GM10847 (cell line): ENCODE measurements around the gene PLXNA3.
A peak's percentile ranks its signal among the peaks of the same experiment; 100 is the strongest.

Experiments
- POLR2A ChIP-seq: IDR thresholded peaks from 2 replicates; pipeline ENCODE4 v1.6.1; 2011; ENCODE audit not compliant: insufficient read length; ENCODE audit errors: extremely low read depth

PLXNA3 gene

GRCh38 chrX:154478728-154479622 is 20.9 kb downstream of the PLXNA3 start, which contains the start of gene LAGE3:
TSS of gene LAGE3 (minus strand) at chrX:154479281. CDS start at chrX:154478915, 366 bp downstream.
- peak; percentile 66 for TF ChIP-seq POLR2A

- TF ChIP-seq POLR2A, result no peak
These were observed 23.1 kb downstream of the PLXNA3 start for GRCh38 chrX:154481195-154481594.

- TF ChIP-seq POLR2A, result no peak
These were observed 24.0 kb downstream of the PLXNA3 start for GRCh38 chrX:154481911-154482601.

GRCh38 chrX:154482786-154483185 is 24.7 kb downstream of the PLXNA3 start:
- TF ChIP-seq POLR2A, result no peak

- no peak for TF ChIP-seq POLR2A
These were observed 25.2 kb downstream of the PLXNA3 start for GRCh38 chrX:154483325-154483724.

GRCh38 chrX:154484255-154485149 is 26.4 kb downstream of the PLXNA3 start:
- no peak for TF ChIP-seq POLR2A

- TF ChIP-seq POLR2A, result no peak
These were observed 27.3 kb downstream of the PLXNA3 start for GRCh38 chrX:154485150-154486051.

- no peak for TF ChIP-seq POLR2A
These were observed 27.9 kb downstream of the PLXNA3 start for GRCh38 chrX:154486052-154486395.

GRCh38 chrX:154486396-154487207 is 28.5 kb downstream of the PLXNA3 start, which contains the start of gene UBL4A:
TSS of gene UBL4A (minus strand) at chrX:154486615. CDS start at chrX:154486584, 31 bp downstream.
- no peak for TF ChIP-seq POLR2A

- TF ChIP-seq POLR2A, result no peak
These were observed 29.6 kb downstream of the PLXNA3 start for GRCh38 chrX:154487518-154488290.

GRCh38 chrX:154488336-154489075 is 30.4 kb downstream of the PLXNA3 start:
- no peak for TF ChIP-seq POLR2A

- TF ChIP-seq POLR2A, result no peak
These were observed 31.1 kb downstream of the PLXNA3 start for GRCh38 chrX:154489182-154489581.
